H9 (cell line): Measurements from ENCODE around the gene EGLN1. TPM values are rescaled to one million over a fixed set of nuclear protein-coding genes. Genes with fewer than 3 reads are reported as not detected.
A peak's percentile ranks its signal among the peaks of the same experiment; 100 is the strongest.

ENCODE experiments used
- DNase-seq: peaks from one replicate; pipeline ENCODE4 v3.0.0-alpha.2; 2017
- H2AFZ ChIP-seq: one replicate; pipeline ENCODE4 v1.6.1; 2013; ENCODE audit warnings: mild to moderate bottlenecking, low read length, control low read depth, moderate library complexity
- H2AK5ac ChIP-seq: 2 replicates; pipeline ENCODE4 v1.6.1; 2013; ENCODE audit warnings: low read length, control low read depth, mixed read lengths; ENCODE audit not compliant: insufficient read length
- H2BK120ac ChIP-seq: one replicate; pipeline ENCODE4 v1.6.1; 2013; ENCODE audit warnings: low read depth, mild to moderate bottlenecking, low read length, control low read depth, inconsistent platforms; ENCODE audit not compliant: poor library complexity, severe bottlenecking
- H2BK12ac ChIP-seq: 2 replicates; pipeline ENCODE4 v1.6.1; 2013; ENCODE audit warnings: low read length, control low read depth, mixed read lengths, low read depth; ENCODE audit not compliant: insufficient read length
- H2BK15ac ChIP-seq: 2 replicates; pipeline ENCODE4 v1.6.1; 2013; ENCODE audit warnings: low read depth, low read length, control low read depth
- H2BK20ac ChIP-seq: one replicate; pipeline ENCODE4 v1.6.1; 2013; ENCODE audit warnings: low read depth, mild to moderate bottlenecking, low read length, control low read depth, inconsistent platforms; ENCODE audit not compliant: poor library complexity, severe bottlenecking
- H2BK5ac ChIP-seq: 2 replicates; pipeline ENCODE4 v1.6.1; 2013; ENCODE audit warnings: low read length, control low read depth, mixed read lengths; ENCODE audit not compliant: insufficient read length
- H3K14ac ChIP-seq: 2 replicates; pipeline ENCODE4 v1.6.1; 2013; ENCODE audit warnings: low read length, control low read depth; ENCODE audit not compliant: insufficient read depth
- H3K18ac ChIP-seq: 2 replicates; pipeline ENCODE4 v1.6.1; 2013; ENCODE audit warnings: low read depth, mild to moderate bottlenecking, mixed read lengths, low read length, control low read depth; ENCODE audit not compliant: insufficient read length
- H3K23ac ChIP-seq: 2 replicates; pipeline ENCODE4 v1.6.1; 2013; ENCODE audit warnings: low read length, control low read depth, mixed read lengths, low read depth; ENCODE audit not compliant: insufficient read length
- H3K23me2 ChIP-seq: 2 replicates; pipeline ENCODE4 v1.6.1; 2013; ENCODE audit warnings: low read depth, mild to moderate bottlenecking, mixed read lengths, low read length, control low read depth; ENCODE audit not compliant: insufficient read length, poor library complexity, severe bottlenecking
- H3K27ac ChIP-seq: 2 replicates; pipeline ENCODE4 v1.5.1; 2013; ENCODE audit warnings: low read length, control low read depth, mixed read lengths, low read depth; ENCODE audit not compliant: insufficient read length
- H3K27me3 ChIP-seq: 2 replicates; pipeline ENCODE4 v1.6.1; 2013; ENCODE audit warnings: low read length, control low read depth, inconsistent platforms; ENCODE audit not compliant: insufficient read depth
- H3K4ac ChIP-seq: 2 replicates; pipeline ENCODE4 v1.6.1; 2013; ENCODE audit warnings: low read depth, mild to moderate bottlenecking, control low read depth, inconsistent platforms, low read length, moderate library complexity
- H3K4me1 ChIP-seq: 2 replicates; pipeline ENCODE4 v1.6.1; 2013; ENCODE audit warnings: low read length, control low read depth, inconsistent platforms; ENCODE audit not compliant: insufficient read depth
- H3K4me2 ChIP-seq: 2 replicates; pipeline ENCODE4 v1.6.1; 2013; ENCODE audit warnings: low read length, control low read depth, mixed read lengths; ENCODE audit not compliant: insufficient read length, insufficient read depth
- H3K56ac ChIP-seq: 2 replicates; pipeline ENCODE4 v1.6.1; 2013; ENCODE audit warnings: low read depth, mild to moderate bottlenecking, mixed read lengths, low read length, control low read depth; ENCODE audit not compliant: insufficient read length
- H3K79me1 ChIP-seq: 2 replicates; pipeline ENCODE4 v1.6.1; 2013; ENCODE audit warnings: low read depth, mild to moderate bottlenecking, moderate library complexity, low read length, control low read depth, inconsistent platforms; ENCODE audit not compliant: insufficient read depth, poor library complexity, severe bottlenecking
- H3K79me2 ChIP-seq: 2 replicates; pipeline ENCODE4 v1.6.1; 2013; ENCODE audit warnings: low read length, control low read depth, inconsistent platforms; ENCODE audit not compliant: insufficient read depth
- H3K9ac ChIP-seq: 2 replicates; pipeline ENCODE4 v1.6.1; 2013; ENCODE audit warnings: low read length, control low read depth, mixed read lengths; ENCODE audit not compliant: insufficient read length; ENCODE audit errors: extremely low read depth
- H3K9me3 ChIP-seq: one replicate; pipeline ENCODE4 v1.6.1; 2013; ENCODE audit warnings: low read depth, low read length, inconsistent platforms; ENCODE audit not compliant: control insufficient read depth
- H3T11ph ChIP-seq: one replicate; pipeline ENCODE4 v1.6.1; 2013; ENCODE audit warnings: mild to moderate bottlenecking, low read length, control low read depth, inconsistent platforms
- H4K20me1 ChIP-seq: one replicate; pipeline ENCODE4 v1.6.1; 2013; ENCODE audit not compliant: control insufficient read depth, insufficient read length, insufficient read depth
- H4K5ac ChIP-seq: 2 replicates; pipeline ENCODE4 v1.6.1; 2013; ENCODE audit warnings: low read depth, mild to moderate bottlenecking, mixed read lengths, low read length, control low read depth; ENCODE audit not compliant: insufficient read length
- H4K8ac ChIP-seq: replicated peaks from 2 replicates; pipeline ENCODE4 v1.6.1; 2013; ENCODE audit warnings: low read length, control low read depth, mixed read lengths, low read depth; ENCODE audit not compliant: insufficient read length
- H4K91ac ChIP-seq: 2 replicates; pipeline ENCODE4 v1.6.1; 2013; ENCODE audit warnings: low read depth, mild to moderate bottlenecking, moderate library complexity, mixed read lengths, low read length, control low read depth; ENCODE audit not compliant: insufficient read length
- H3K27ac Mint-ChIP-seq, 3 experiments: 2 replicates in 2 of 3; 3 replicates in 1 of 3; pipeline ENCODE4 v1.8.0; 2020 to 2021; ENCODE audit warnings: mixed read lengths in 3 of 3, mild to moderate bottlenecking in 1 of 3, moderate library complexity in 1 of 3
- H3K27me3 Mint-ChIP-seq: 2 replicates; pipeline ENCODE4 v1.8.0; 2021; ENCODE audit warnings: low read depth, mild to moderate bottlenecking, moderate library complexity, mixed read lengths
- H3K36me3 Mint-ChIP-seq, 3 experiments: 2 replicates in 2 of 3; 3 replicates in 1 of 3; pipeline ENCODE4 v1.8.0; 2020 to 2021; ENCODE audit warnings: low read depth in 3 of 3, mixed read lengths in 3 of 3; ENCODE audit not compliant: insufficient read depth in 1 of 3
- H3K4me1 Mint-ChIP-seq, 2 experiments: 2 replicates each; pipeline ENCODE4 v1.8.0; 2020; ENCODE audit warnings: mixed read lengths in 2 of 2
- H3K4me3 Mint-ChIP-seq, 2 experiments: 2 replicates in 1 of 2; 3 replicates in 1 of 2; pipeline ENCODE4 v1.8.0; 2020 to 2021; ENCODE audit warnings: mild to moderate bottlenecking in 2 of 2, mixed read lengths in 2 of 2, moderate library complexity in 1 of 2
- H3K9me3 Mint-ChIP-seq, 2 experiments: 2 replicates in 1 of 2; 3 replicates in 1 of 2; pipeline ENCODE4 v1.8.0; 2020; ENCODE audit warnings: mild to moderate bottlenecking in 2 of 2, mixed read lengths in 2 of 2, moderate library complexity in 1 of 2
- WGBS: extraction: QIAGEN DNeasy Blood & Tissue Kit; methylation state at CpG from one replicate; pipeline ENCODE4 v1.1.7; 2013; ENCODE audit warnings: missing lambda C conversion rate, low lambda C conversion rate, mixed read lengths; ENCODE audit not compliant: insufficient read length; ENCODE audit errors: extremely low coverage; 5-methylcytosine and 5-hydroxymethylcytosine counted together
- total RNA-seq: library from RNA; stranded (reverse); gene quantifications from 2 replicates; pipeline ENCODE4 v1.2.1, GENCODE V29; 2021
- TF ChIP-seq, protein P1 (sequence below): fragments of 200-600 bp; sonication (generic); conservative IDR thresholded peaks from 3 replicates; pipeline ENCODE4 v1.8.0; 2021; ENCODE audit warnings: antibody characterized with exemption, mild to moderate bottlenecking

Gene EGLN1
- total RNA-seq, 1 experiment from 2014 or later = 8.4 TPM

DNA sequence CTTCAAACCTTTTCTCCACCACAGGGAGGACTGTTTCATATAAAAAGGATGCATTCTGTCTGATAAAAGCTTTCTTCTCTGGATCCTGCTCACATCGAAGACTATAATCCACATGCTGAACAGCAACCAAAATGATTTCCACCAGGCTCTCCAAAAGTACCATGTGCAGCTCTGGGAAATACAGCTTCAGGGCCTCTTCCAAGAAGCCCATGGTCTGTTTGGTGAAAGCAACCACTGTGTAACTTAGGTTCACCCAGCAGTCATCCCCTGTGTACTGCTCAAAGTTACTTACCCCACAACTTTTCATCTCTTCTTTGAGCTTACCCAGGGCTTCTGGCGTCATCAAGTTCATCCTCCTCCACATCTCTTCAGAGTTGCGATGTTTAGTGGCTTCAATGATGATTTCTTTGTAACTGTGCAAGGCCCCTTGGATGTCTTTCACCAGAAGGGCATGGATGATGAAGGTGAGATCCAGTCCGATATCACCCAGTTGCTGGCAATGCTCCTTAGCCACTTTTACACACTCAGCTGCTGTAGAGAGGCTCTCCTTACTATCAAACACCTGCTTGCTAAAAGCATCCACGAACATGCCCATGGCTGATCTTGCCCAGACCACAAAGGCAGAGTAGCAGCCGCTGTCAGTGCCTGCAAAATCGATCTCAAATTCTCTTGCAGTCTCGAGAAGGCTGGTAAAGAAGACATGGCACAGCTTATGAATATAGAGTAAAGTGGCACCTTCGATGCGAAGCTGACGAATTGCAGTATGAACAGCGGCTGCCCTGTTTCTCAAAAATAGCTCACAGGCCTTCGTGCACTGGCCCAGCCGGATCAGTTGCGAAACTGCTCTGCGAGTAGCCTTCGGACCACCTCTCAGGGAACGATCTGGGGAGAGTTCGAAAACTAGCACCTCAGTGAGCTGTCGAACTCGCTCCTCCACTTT, 86.2 kb downstream of the EGLN1 start:
- no peaks in the 10 kb centered on the region for H3K9me3 ChIP-seq
- peak overlapping the region in 1 of 3 experiments; percentile 13; a peak in 1 of 7 replicates for H3K27ac Mint-ChIP-seq

More for the DNA sequence above, 86.2 kb downstream of the EGLN1 start:
- Mint-ChIP-seq H3K9me3 (peaks cover 2 to 4% of the 10 kb centered on the region in 2 experiments; a peak in 2 of 5 replicates), H3K4me1 (peaks cover 40 to 41% of the 10 kb centered on the region in 2 experiments), H3K36me3 (peaks cover 6 to 22% (median 14%) of the 10 kb centered on the region in 3 experiments; a peak in 6 of 7 replicates), H3K4me3 (peak overlapping the region; percentile 95 to 100), H3K27me3 (peaks cover 2% of the 10 kb centered on the region; the same call in 1 of the 2 replicates)
- H3T11ph ChIP-seq = no peak overlapping the region
- WGBS = no CpG with 5 or more reads among the region's 21 CpGs
- H3K4me2 ChIP-seq = peak overlapping the region; percentile 94
- no peak overlapping the region for H4K91ac ChIP-seq
- H2AFZ ChIP-seq = no peak overlapping the region
- no peaks in the 10 kb centered on the region for H4K20me1 ChIP-seq
- H3K9ac ChIP-seq = peak overlapping the region; percentile 83
- H3K79me1 ChIP-seq = peaks cover 3% of the 10 kb centered on the region
- H2BK12ac ChIP-seq = no peak overlapping the region
- no peak overlapping the region for H2BK5ac ChIP-seq
- no peak overlapping the region for H3K4ac ChIP-seq
- H3K23me2 ChIP-seq = peaks cover 16% of the 10 kb centered on the region
- H3K27ac ChIP-seq = no peak overlapping the region
- H3K4me1 ChIP-seq = peaks cover 8% of the 10 kb centered on the region; the same call in 1 of the 2 replicates
- H2AK5ac ChIP-seq = no peak overlapping the region
- no peak overlapping the region for H3K18ac ChIP-seq
- no peak for DNase-seq
- peaks cover 14% of the 10 kb centered on the region; the same call in 1 of the 2 replicates for H3K79me2 ChIP-seq
- no peak overlapping the region for H4K8ac ChIP-seq
- TF ChIP-seq, protein P1, sequence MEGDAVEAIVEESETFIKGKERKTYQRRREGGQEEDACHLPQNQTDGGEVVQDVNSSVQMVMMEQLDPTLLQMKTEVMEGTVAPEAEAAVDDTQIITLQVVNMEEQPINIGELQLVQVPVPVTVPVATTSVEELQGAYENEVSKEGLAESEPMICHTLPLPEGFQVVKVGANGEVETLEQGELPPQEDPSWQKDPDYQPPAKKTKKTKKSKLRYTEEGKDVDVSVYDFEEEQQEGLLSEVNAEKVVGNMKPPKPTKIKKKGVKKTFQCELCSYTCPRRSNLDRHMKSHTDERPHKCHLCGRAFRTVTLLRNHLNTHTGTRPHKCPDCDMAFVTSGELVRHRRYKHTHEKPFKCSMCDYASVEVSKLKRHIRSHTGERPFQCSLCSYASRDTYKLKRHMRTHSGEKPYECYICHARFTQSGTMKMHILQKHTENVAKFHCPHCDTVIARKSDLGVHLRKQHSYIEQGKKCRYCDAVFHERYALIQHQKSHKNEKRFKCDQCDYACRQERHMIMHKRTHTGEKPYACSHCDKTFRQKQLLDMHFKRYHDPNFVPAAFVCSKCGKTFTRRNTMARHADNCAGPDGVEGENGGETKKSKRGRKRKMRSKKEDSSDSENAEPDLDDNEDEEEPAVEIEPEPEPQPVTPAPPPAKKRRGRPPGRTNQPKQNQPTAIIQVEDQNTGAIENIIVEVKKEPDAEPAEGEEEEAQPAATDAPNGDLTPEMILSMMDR = no peak
- no peak overlapping the region for H3K23ac ChIP-seq
- no peak overlapping the region for H3K56ac ChIP-seq
- H2BK20ac ChIP-seq = no peak overlapping the region
- no peaks in the 10 kb centered on the region for H3K27me3 ChIP-seq
- H2BK120ac ChIP-seq = no peak overlapping the region
- no peak overlapping the region for H3K14ac ChIP-seq
- H2BK15ac ChIP-seq = no peak overlapping the region
- no peak overlapping the region for H4K5ac ChIP-seq
